ENCODE results near the gene ZNF419.

DNA sequence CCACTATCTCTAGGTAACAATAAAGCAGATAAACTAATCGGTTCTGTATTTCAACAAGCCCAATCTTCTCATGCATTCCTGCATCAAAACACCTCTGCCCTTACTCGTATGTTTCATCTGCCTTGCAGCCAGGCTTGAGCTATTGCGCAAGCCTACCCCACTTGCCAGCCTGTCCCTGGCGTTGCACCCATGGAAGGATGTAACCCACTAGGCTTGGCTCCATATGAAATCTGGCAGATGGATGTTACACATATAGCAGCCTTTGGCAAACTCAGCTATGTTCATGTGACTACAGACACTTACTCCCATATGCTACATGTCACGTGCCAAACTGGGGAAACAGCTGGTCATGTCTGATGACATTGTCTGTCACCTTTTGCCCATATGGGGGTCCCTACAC, 27.7 kb downstream of the ZNF419 start:
- TF ChIP-seq RAD21 (IDR thresholded peaks at IDR 0.05; ENCODE audit: low read depth) (no peak), EP300 (IDR thresholded peaks at IDR 0.05; ENCODE audit: borderline replicate concordance) (no peak), TCF12 (IDR thresholded peaks at IDR 0.05; ENCODE audit: low read depth) (no peak), CREB1 (IDR thresholded peaks at IDR 0.05; ENCODE audit: low read depth) (no peak), TEAD4 (IDR thresholded peaks at IDR 0.05) (no peak)
- TF ChIP-seq, protein P1, sequence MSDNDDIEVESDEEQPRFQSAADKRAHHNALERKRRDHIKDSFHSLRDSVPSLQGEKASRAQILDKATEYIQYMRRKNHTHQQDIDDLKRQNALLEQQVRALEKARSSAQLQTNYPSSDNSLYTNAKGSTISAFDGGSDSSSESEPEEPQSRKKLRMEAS (IDR thresholded peaks at IDR 0.05): no peak
- TF ChIP-seq, protein P2, sequence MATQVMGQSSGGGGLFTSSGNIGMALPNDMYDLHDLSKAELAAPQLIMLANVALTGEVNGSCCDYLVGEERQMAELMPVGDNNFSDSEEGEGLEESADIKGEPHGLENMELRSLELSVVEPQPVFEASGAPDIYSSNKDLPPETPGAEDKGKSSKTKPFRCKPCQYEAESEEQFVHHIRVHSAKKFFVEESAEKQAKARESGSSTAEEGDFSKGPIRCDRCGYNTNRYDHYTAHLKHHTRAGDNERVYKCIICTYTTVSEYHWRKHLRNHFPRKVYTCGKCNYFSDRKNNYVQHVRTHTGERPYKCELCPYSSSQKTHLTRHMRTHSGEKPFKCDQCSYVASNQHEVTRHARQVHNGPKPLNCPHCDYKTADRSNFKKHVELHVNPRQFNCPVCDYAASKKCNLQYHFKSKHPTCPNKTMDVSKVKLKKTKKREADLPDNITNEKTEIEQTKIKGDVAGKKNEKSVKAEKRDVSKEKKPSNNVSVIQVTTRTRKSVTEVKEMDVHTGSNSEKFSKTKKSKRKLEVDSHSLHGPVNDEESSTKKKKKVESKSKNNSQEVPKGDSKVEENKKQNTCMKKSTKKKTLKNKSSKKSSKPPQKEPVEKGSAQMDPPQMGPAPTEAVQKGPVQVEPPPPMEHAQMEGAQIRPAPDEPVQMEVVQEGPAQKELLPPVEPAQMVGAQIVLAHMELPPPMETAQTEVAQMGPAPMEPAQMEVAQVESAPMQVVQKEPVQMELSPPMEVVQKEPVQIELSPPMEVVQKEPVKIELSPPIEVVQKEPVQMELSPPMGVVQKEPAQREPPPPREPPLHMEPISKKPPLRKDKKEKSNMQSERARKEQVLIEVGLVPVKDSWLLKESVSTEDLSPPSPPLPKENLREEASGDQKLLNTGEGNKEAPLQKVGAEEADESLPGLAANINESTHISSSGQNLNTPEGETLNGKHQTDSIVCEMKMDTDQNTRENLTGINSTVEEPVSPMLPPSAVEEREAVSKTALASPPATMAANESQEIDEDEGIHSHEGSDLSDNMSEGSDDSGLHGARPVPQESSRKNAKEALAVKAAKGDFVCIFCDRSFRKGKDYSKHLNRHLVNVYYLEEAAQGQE (IDR thresholded peaks at IDR 0.05; ENCODE audit: low read depth): no peak

All from Ishikawa (cell line).